Measurements from ENCODE around the gene FSD2. TPM values are rescaled to one million over a fixed set of nuclear protein-coding genes. Genes with fewer than 3 reads are reported as not detected.

The FSD2 gene
- total and polyA plus RNA-seq, 10 of the 15 experiments (the other 5 are each of a cell fraction or from before 2014, with no cell fraction given) = under 0.01 to 0.39 (median 0.07) TPM; not detected in 3

DNA sequence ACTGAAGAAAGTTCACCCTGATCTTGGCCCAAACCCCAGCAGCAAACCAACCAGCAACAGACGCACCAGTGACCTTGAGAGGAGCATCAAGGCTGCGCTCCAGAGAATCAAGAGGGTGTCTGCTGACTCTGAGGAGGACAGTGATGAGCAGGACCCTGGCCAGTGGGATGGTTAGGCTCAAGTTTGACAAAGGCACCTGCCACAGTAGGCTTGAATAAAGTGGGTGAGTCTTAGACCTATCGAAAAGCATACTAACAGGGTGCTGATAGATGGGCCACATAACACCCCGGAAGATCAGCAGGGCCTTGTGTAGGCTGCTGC is 27.5 kb upstream of the FSD2 start (continued):
- TF ChIP-seq, protein P1, sequence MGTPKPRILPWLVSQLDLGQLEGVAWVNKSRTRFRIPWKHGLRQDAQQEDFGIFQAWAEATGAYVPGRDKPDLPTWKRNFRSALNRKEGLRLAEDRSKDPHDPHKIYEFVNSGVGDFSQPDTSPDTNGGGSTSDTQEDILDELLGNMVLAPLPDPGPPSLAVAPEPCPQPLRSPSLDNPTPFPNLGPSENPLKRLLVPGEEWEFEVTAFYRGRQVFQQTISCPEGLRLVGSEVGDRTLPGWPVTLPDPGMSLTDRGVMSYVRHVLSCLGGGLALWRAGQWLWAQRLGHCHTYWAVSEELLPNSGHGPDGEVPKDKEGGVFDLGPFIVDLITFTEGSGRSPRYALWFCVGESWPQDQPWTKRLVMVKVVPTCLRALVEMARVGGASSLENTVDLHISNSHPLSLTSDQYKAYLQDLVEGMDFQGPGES (IDR thresholded peaks at IDR 0.05) = no peak

DNA sequence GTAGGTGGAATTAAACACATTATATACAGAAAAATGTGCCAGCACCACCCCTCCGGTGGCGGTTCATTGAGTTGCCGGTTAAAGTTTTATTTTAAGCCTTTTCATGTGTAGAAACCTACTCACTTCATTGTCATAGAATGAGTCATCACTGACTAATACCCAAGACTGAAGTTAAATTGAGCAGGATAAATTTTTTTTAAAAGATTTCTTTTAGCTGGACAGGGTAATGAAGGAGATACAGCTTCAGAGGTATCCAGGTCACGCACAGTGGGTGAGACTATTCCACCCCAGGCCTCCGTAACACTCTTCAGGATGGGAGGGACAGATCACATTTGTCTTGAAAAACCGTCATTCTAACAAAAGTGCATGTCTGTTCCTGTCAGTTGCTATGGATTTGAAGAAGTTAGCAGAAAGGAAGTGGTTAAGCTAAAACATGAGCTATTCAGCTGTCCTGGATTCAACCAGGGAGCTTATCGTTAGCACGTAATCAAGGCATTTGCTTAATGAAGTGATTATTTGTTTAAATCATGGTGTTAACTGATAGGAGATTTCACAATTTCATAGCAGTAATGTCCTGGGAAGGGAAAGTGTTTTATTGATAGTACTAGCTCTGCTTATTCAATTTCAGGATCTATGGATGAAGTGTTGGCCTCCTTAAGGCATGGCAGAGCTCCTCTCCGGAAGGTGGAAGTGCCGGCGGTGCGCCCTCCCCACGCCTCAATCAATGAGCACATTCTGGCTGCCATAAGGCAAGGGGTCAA is 26.9 kb upstream of the FSD2 start:
- H3K9ac ChIP-seq (ENCODE audit: control insufficient read depth, insufficient read depth, low read length) = no peak overlapping the region
- H3K4me2 ChIP-seq (ENCODE audit: control insufficient read depth, insufficient read depth) = peak overlapping the region; percentile 80
- ChIA-PET SMC1A (ENCODE audit: uncharacterized antibody, unreplicated experiment) (interaction anchor here (0.6 to 2.9 kb wide), 15 partner anchors 10 to 193 kb away, joined by 3 to 15 read pairs (median 3); partner anchors contain the start of genes C15orf40, FSD2 and WHAMM), POLR2A (interaction anchor here (1.8 to 2.2 kb wide), 2 partner anchors 22 to 82 kb away, joined by 8 to 20 read pairs; no protein-coding TSS in a partner anchor), RAD21 (ENCODE audit: unreplicated experiment) (interaction anchor here (0.6 to 2.0 kb wide), 10 partner anchors 11 to 607 kb away, joined by 3 to 19 read pairs (median 4); partner anchors contain the start of genes FSD2 and RAMAC), CTCF (interaction anchor here (0.8 to 2.3 kb wide), 11 partner anchors 12 to 302 kb away, joined by 3 to 10 read pairs (median 4); no protein-coding TSS in a partner anchor)
- peaks cover 24 to 29% of the 10 kb centered on the region in 2 experiments for H3K36me3 ChIP-seq (ENCODE audit: control insufficient read depth in 2 of 2, insufficient read depth in 2 of 2, low read length in 1 of 2)
- no TSS peak for BruUV-seq (replicated peaks)
- DNase-seq (ENCODE audit: low read depth, low spot score) (peak; percentile 53), FAIRE-seq (no peak), ATAC-seq (peak; percentile 90)
- H3K9me3 ChIP-seq (replicated peaks; ENCODE audit: control insufficient read depth, insufficient read depth, low read length) = no peaks in the 10 kb centered on the region
- H3K4me3 ChIP-seq = 0 out of 2 replicates have a peak overlapping the region, but pooled peaks have one; percentile 28
- peak overlapping the region; percentile 30 for H3K27ac ChIP-seq (ENCODE audit: control insufficient read depth, insufficient read depth)
- in situ Hi-C loops (cut with MboI) = loop anchor here (10.0 kb wide), 2 partner anchors 288 to 1538 kb away; partner anchors contain the start of gene RPS17
- no peak overlapping the region; the same call in 1 of the 2 replicates for H2AFZ ChIP-seq (ENCODE audit: control insufficient read depth, low read depth, low read length)
- intact Hi-C loops (cut with micrococcal nuclease; ENCODE audit: unreplicated experiment) = loop anchor here (1.0 to 10.0 kb wide), 3 partner anchors 21 to 298 kb away; partner anchors contain the start of gene RAMAC
- no peaks in the 10 kb centered on the region for H3K79me2 ChIP-seq (ENCODE audit: control insufficient read depth, insufficient read depth, low read length)
- 43% methylated on average over 13 of the region's 13 CpGs for WGBS (ENCODE audit: insufficient coverage, insufficient replicate concordance, low lambda C conversion rate, missing lambda C conversion rate)
- peaks cover 18% of the 10 kb centered on the region for H3K4me1 ChIP-seq (ENCODE audit: control insufficient read depth, insufficient read depth, low read length)
- H3K27me3 ChIP-seq (replicated peaks in 1 of 2; ENCODE audit: control insufficient read depth in 2 of 2, insufficient read depth in 2 of 2, low read length in 1 of 2) = no peaks in the 10 kb centered on the region
- H4K20me1 ChIP-seq (ENCODE audit: control insufficient read depth, insufficient read depth) = peaks cover 13% of the 10 kb centered on the region; the same call in 1 of the 2 replicates
- TF ChIP-seq SMAD5 (IDR thresholded peaks at IDR 0.05; ENCODE audit: low read depth) = no peak
- no peak for TF ChIP-seq NFYA (IDR thresholded peaks at IDR 0.05; ENCODE audit: borderline replicate concordance, low read depth, low read length)
- TF ChIP-seq YBX1 (IDR thresholded peaks at IDR 0.05) = no peak
- TF ChIP-seq, protein P2, sequence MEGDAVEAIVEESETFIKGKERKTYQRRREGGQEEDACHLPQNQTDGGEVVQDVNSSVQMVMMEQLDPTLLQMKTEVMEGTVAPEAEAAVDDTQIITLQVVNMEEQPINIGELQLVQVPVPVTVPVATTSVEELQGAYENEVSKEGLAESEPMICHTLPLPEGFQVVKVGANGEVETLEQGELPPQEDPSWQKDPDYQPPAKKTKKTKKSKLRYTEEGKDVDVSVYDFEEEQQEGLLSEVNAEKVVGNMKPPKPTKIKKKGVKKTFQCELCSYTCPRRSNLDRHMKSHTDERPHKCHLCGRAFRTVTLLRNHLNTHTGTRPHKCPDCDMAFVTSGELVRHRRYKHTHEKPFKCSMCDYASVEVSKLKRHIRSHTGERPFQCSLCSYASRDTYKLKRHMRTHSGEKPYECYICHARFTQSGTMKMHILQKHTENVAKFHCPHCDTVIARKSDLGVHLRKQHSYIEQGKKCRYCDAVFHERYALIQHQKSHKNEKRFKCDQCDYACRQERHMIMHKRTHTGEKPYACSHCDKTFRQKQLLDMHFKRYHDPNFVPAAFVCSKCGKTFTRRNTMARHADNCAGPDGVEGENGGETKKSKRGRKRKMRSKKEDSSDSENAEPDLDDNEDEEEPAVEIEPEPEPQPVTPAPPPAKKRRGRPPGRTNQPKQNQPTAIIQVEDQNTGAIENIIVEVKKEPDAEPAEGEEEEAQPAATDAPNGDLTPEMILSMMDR (IDR thresholded peaks at IDR 0.05 in 2 of 3, conservative IDR thresholded peaks at IDR 0.05 in 1 of 3; ENCODE audit: control insufficient read depth in 2 of 3, extremely low read depth in 1 of 3, insufficient read depth in 1 of 3, low read depth in 3 of 3, low read length in 3 of 3) = no peak
- TF ChIP-seq JUND (IDR thresholded peaks at IDR 0.05; ENCODE audit: low read depth, low read length) = peak; percentile 90
- TF ChIP-seq GATAD2B (conservative IDR thresholded peaks at IDR 0.05; ENCODE audit: low read depth) = no peak; the same call in none of the 2 replicates
- peak; percentile 87 for TF ChIP-seq MEF2B (IDR thresholded peaks at IDR 0.05; ENCODE audit: partially characterized antibody, poor library complexity, severe bottlenecking)
- 0 out of 2 replicates have a peak, but pooled peaks have one; percentile 4 for TF ChIP-seq POLR2AphosphoS2 (IDR thresholded peaks at IDR 0.05; ENCODE audit: low read depth, low read length)
- TF ChIP-seq HDGF (IDR thresholded peaks at IDR 0.05) = no peak
- peak; percentile 95 for TF ChIP-seq TCF7 (IDR thresholded peaks at IDR 0.05; ENCODE audit: borderline replicate concordance)
- peak; percentile 97 for TF ChIP-seq ZNF217 (IDR thresholded peaks at IDR 0.05)
- peak; percentile 51; the same call in 1 of the 3 replicates for TF ChIP-seq POU2F2 (IDR thresholded peaks at IDR 0.05; ENCODE audit: borderline replicate concordance, low read depth, low read length)
- no peak for TF ChIP-seq MYB (IDR thresholded peaks at IDR 0.05; ENCODE audit: borderline replicate concordance, low read depth, low read length)

All from GM12878 (cell line).